CD4-positive, alpha-beta memory T cell (primary cell): Measurements from ENCODE around the gene BPGM. TPM values are rescaled to one million over a fixed set of nuclear protein-coding genes. Genes with fewer than 3 reads are reported as not detected.

Experiments used
- CTCF ChIA-PET: fragments of 350-600 bp; sonication (Branson Sonifier 250); formaldehyde crosslinking; loops from one replicate; lab custom pipeline; 2021; ENCODE audit warnings: inconsistent platforms; ENCODE audit not compliant: partially characterized antibody; lab: Charles Lee
- POLR2A ChIA-PET: fragments of 350-600 bp; sonication (Branson Sonifier 250); formaldehyde crosslinking; loops from one replicate; lab custom pipeline; 2021; ENCODE audit not compliant: partially characterized antibody; lab: Charles Lee
- DNase-seq, 5 donors: peaks; one replicate each; pipeline versions ENCODE4 v3.0.0 to v3.0.0-alpha.2; 2020 to 2022; ENCODE audit warnings: mixed read lengths in 1 of 5
- H3K27ac ChIP-seq: one replicate; pipeline ENCODE4 v1.7.0; 2013; ENCODE audit warnings: low read depth, low read length
- H3K27me3 ChIP-seq: 2 replicates; pipeline ENCODE4 v1.7.0; 2013; ENCODE audit warnings: mild to moderate bottlenecking, low read length, moderate library complexity; ENCODE audit not compliant: insufficient read depth
- H3K36me3 ChIP-seq: 2 replicates; pipeline ENCODE4 v1.7.0; 2013; ENCODE audit warnings: mild to moderate bottlenecking, low read length, moderate library complexity; ENCODE audit not compliant: insufficient read depth
- H3K4me1 ChIP-seq: 2 replicates; pipeline ENCODE4 v1.7.0; 2013; ENCODE audit warnings: mild to moderate bottlenecking, low read length, moderate library complexity; ENCODE audit not compliant: insufficient read depth
- H3K4me3 ChIP-seq, 2 donors: one replicate each; pipeline ENCODE4 v1.7.0; 2013; ENCODE audit warnings: low read length in 2 of 2, mild to moderate bottlenecking in 1 of 2
- H3K9me3 ChIP-seq, 2 donors: one replicate each; pipeline ENCODE4 v1.7.0; 2013; ENCODE audit warnings: low read length in 2 of 2, control low read depth in 1 of 2; ENCODE audit not compliant: control insufficient read depth in 1 of 2
- H3K27ac Mint-ChIP-seq, 7 donors: one replicate each; pipeline ENCODE4 v1.8.0; 2020 to 2021; ENCODE audit warnings: mixed read lengths in 7 of 7, mild to moderate bottlenecking in 6 of 7, inconsistent platforms in 3 of 7, moderate library complexity in 3 of 7
- H3K27me3 Mint-ChIP-seq, 2 donors: one replicate each; pipeline ENCODE4 v1.8.0; 2020 to 2021; ENCODE audit warnings: mixed read lengths in 2 of 2
- H3K36me3 Mint-ChIP-seq, 2 donors: one replicate each; pipeline ENCODE4 v1.8.0; 2020 to 2021; ENCODE audit warnings: mixed read lengths in 2 of 2, inconsistent platforms in 1 of 2, mild to moderate bottlenecking in 1 of 2
- H3K4me1 Mint-ChIP-seq, 4 donors: one replicate each; pipeline ENCODE4 v1.8.0; 2020 to 2021; ENCODE audit warnings: mixed read lengths in 4 of 4, mild to moderate bottlenecking in 1 of 4
- H3K4me3 Mint-ChIP-seq, 8 donors: one replicate each; pipeline ENCODE4 v1.8.0; 2020 to 2021; ENCODE audit warnings: mixed read lengths in 8 of 8, mild to moderate bottlenecking in 7 of 8, moderate library complexity in 6 of 8, inconsistent platforms in 3 of 8
- H3K9me3 Mint-ChIP-seq, 8 donors: one replicate each; pipeline ENCODE4 v1.8.0; 2020 to 2021; ENCODE audit warnings: mixed read lengths in 8 of 8, mild to moderate bottlenecking in 5 of 8, inconsistent platforms in 3 of 8, moderate library complexity in 1 of 8
- intact Hi-C: fragments of 100-400 bp; cut with micrococcal nuclease; formaldehyde crosslinking; loops from one replicate; pipeline ENCODE4 v1.15.1; 2023
- polyA plus RNA-seq, 2 donors: library from polyadenylated mRNA; unstranded; fragments of 300-500 nt; fragmentation: Illumina TruSeq; gene quantifications; one replicate each; pipeline ENCODE4 v1.2.3, GENCODE V29; 2021
- total RNA-seq, 2 experiments: library from RNA; stranded (reverse); gene quantifications; one replicate each; pipeline ENCODE4 v1.2.3, GENCODE V29; 2021

BPGM gene
- total and polyA plus RNA-seq, 4 experiments from 2014 or later = 13.7 to 27.8 (median 18.4) TPM

DNA sequence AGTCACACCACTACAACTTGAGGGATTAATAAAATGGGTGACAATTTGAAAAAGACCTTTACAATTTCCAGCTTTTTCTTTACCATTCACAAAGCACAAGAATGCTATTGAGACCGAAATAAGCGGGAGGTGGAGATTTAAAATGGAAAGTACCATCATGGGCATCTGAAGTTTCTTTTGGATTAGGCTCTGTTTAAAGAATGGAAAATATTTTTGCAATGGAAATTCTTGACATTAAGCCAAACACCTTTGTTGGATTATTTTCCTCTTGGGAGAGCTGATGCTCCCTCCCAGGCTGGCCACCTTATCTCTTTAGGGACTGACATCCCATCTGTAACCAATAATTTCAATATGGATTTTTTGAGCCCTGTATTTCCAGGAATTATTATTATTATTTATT, 62.5 kb downstream of the BPGM start:
- H3K4me3 ChIP-seq = no peak overlapping the region
- H3K36me3 ChIP-seq = no peaks in the 10 kb centered on the region
- POLR2A ChIA-PET = interaction anchor here (3.1 kb wide), 1 partner anchor 62 kb away, joined by 26 read pairs; the partner anchor contains the start of gene BPGM
- no peak overlapping the region for H3K27ac Mint-ChIP-seq
- peaks cover 10 to 22% (median 18%) of the 10 kb centered on the region in 4 donors for H3K4me1 Mint-ChIP-seq
- H3K27ac ChIP-seq = no peak overlapping the region
- no peaks in the 10 kb centered on the region for H3K9me3 ChIP-seq
- H3K36me3 Mint-ChIP-seq = no peaks in the 10 kb centered on the region
- intact Hi-C loops = no loop called here
- H3K27me3 ChIP-seq = no peaks in the 10 kb centered on the region
- CTCF ChIA-PET = interaction anchor here (0.8 to 1.0 kb wide), 3 partner anchors 41 to 76 kb away, joined by 3 read pairs; no protein-coding TSS in a partner anchor
- no peaks in the 10 kb centered on the region for H3K9me3 Mint-ChIP-seq
- H3K4me3 Mint-ChIP-seq = no peak overlapping the region
- no peak for DNase-seq
- H3K27me3 Mint-ChIP-seq = no peaks in the 10 kb centered on the region
- H3K4me1 ChIP-seq = peaks cover 17% of the 10 kb centered on the region

DNA sequence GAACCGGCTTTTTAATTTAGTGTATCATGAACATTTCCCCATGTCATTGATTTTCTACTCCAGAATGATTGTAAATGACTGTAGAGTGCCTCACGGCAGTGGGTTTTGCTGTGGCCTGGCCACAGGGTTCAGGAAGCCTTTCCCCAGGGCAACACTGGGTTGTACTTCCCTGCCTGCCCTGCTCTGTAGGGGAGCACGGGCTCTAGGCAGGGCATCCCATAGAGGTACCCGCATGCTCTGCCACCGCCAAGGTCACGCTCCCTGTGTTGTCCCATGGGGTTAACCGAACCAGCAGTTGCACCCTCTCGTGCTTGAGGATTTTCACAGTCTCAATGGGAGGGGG, 63.8 kb downstream of the BPGM start:
- peak overlapping the region; percentile 87 to 99 (median 96) for H3K27ac Mint-ChIP-seq
- H3K36me3 Mint-ChIP-seq = no peaks in the 10 kb centered on the region
- ChIA-PET POLR2A (interaction anchor here (0.7 to 3.1 kb wide), 6 partner anchors 39 to 437 kb away, joined by 3 to 26 read pairs (median 4); partner anchors contain the start of genes AGBL3, BPGM and TMEM140), CTCF (interaction anchor here (0.8 to 1.8 kb wide), 5 partner anchors 9 to 78 kb away, joined by 3 to 11 read pairs (median 4); partner anchors contain the start of gene BPGM)
- H3K9me3 ChIP-seq = no peaks in the 10 kb centered on the region
- no peaks in the 10 kb centered on the region for H3K27me3 Mint-ChIP-seq
- H3K4me1 Mint-ChIP-seq = peaks cover 10 to 22% (median 18%) of the 10 kb centered on the region in 4 donors
- peak overlapping the region; percentile 45 for H3K27ac ChIP-seq
- peaks cover 17% of the 10 kb centered on the region for H3K4me1 ChIP-seq
- H3K36me3 ChIP-seq = no peaks in the 10 kb centered on the region
- H3K27me3 ChIP-seq = no peaks in the 10 kb centered on the region
- no peak for DNase-seq
- H3K4me3 Mint-ChIP-seq = peak overlapping the region in 7 of 8 donors; percentile 57 to 78 (median 66)
- no peaks in the 10 kb centered on the region for H3K9me3 Mint-ChIP-seq
- intact Hi-C loops = loop anchor here (2.0 kb wide), 1 partner anchor 42 kb away; no protein-coding TSS in a partner anchor
- no peak overlapping the region for H3K4me3 ChIP-seq

DNA sequence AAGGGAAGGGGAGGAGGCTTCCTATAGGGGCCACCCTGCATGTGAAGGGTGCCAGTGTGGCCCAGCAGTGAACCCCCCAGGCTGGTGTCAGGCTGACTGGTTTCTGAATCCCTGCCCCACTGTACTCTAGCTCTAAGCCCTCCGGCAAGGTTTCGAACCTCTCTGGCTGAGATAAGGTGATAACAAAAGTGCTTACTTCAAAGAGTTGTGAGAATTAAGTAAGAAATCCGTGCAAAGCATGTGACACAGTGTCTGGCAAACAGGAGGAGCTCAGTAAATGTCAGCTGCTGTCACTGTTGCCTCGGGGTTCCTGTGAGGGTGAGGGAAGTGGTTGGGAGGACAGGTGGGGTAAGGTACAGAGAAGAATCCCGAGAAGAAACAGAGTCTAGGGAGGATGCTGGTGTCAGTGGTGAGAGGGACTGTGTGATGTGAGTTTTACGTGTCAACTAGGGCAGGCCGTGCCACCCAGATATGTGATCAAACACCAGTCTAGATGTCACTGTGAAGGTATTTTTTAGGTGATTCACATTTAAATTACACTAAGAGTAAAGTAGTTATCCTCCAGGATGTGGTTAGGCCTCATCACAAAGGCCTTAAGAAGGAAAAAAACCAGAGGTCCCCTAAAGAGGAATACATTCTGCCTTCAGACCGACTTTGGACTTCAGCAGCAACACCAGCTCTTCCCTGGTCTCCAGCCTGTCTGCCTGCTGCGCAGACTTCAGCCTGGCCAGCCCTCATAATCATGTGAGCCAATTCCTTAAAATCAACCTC, 64.4 kb downstream of the BPGM start:
- Histone ChIP-seq H3K4me3 (no peak overlapping the region), H3K27ac (peak overlapping the region; percentile 45), H3K4me1 (peaks cover 17% of the 10 kb centered on the region), H3K9me3 (no peaks in the 10 kb centered on the region), H3K36me3 (no peaks in the 10 kb centered on the region), H3K27me3 (no peaks in the 10 kb centered on the region)
- H3K9me3 Mint-ChIP-seq = no peaks in the 10 kb centered on the region
- peak overlapping the region in 7 of 8 donors; percentile 57 to 78 (median 66) for H3K4me3 Mint-ChIP-seq
- CTCF ChIA-PET = interaction anchor here (0.6 to 1.8 kb wide), 7 partner anchors 10 to 551 kb away, joined by 3 to 11 read pairs (median 4); partner anchors contain the start of gene BPGM
- intact Hi-C loops = loop anchor here (1.0 to 2.0 kb wide), 2 partner anchors 42 to 65 kb away; partner anchors contain the start of gene BPGM
- H3K36me3 Mint-ChIP-seq = no peaks in the 10 kb centered on the region
- no peaks in the 10 kb centered on the region for H3K27me3 Mint-ChIP-seq
- DNase-seq = peak; percentile 70 to 92 (median 80)
- H3K27ac Mint-ChIP-seq = peak overlapping the region; percentile 87 to 99 (median 96)
- POLR2A ChIA-PET = interaction anchor here (0.7 to 3.1 kb wide), 6 partner anchors 39 to 436 kb away, joined by 3 to 26 read pairs (median 4); partner anchors contain the start of genes AGBL3, BPGM and TMEM140
- peaks cover 10 to 22% (median 18%) of the 10 kb centered on the region in 4 donors for H3K4me1 Mint-ChIP-seq

DNA sequence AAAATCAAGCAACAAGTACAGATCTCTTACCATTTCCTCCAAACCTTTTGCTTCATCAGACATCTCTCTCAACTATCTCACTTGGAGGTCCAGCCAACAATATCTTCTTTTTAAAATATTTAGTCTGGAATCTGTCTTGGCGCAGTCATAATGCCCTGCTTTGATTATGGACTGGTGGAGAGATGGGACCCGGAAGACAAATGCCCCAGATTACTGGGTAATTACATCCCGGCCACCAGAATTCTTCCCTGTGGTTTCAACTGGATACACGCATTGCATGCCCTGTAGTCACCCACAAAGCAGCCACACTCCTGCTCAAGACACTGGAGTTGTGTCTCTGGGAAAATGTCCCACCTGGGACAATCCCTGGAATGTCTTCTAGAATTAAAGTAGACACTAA, 65.5 kb downstream of the BPGM start:
- no peak overlapping the region for H3K4me3 Mint-ChIP-seq
- peak overlapping the region in 6 of 7 donors; percentile 4 to 60 (median 50) for H3K27ac Mint-ChIP-seq
- no peak overlapping the region for H3K4me3 ChIP-seq
- H3K27me3 ChIP-seq = no peaks in the 10 kb centered on the region
- CTCF ChIA-PET = interaction anchor here (0.7 kb wide), 1 partner anchor 41 kb away, joined by 3 read pairs; no protein-coding TSS in a partner anchor
- H3K36me3 Mint-ChIP-seq = no peaks in the 10 kb centered on the region
- no peaks in the 10 kb centered on the region for H3K27me3 Mint-ChIP-seq
- peaks cover 10 to 22% (median 18%) of the 10 kb centered on the region in 4 donors for H3K4me1 Mint-ChIP-seq
- no peaks in the 10 kb centered on the region for H3K36me3 ChIP-seq
- intact Hi-C loops = no loop called here
- H3K4me1 ChIP-seq = peaks cover 17% of the 10 kb centered on the region
- H3K9me3 ChIP-seq = no peaks in the 10 kb centered on the region
- POLR2A ChIA-PET = interaction anchor here (0.8 kb wide), 1 partner anchor 164 kb away, joined by 3 read pairs; no protein-coding TSS in a partner anchor
- H3K9me3 Mint-ChIP-seq = no peaks in the 10 kb centered on the region
- H3K27ac ChIP-seq = no peak overlapping the region
- DNase-seq = no peak

DNA sequence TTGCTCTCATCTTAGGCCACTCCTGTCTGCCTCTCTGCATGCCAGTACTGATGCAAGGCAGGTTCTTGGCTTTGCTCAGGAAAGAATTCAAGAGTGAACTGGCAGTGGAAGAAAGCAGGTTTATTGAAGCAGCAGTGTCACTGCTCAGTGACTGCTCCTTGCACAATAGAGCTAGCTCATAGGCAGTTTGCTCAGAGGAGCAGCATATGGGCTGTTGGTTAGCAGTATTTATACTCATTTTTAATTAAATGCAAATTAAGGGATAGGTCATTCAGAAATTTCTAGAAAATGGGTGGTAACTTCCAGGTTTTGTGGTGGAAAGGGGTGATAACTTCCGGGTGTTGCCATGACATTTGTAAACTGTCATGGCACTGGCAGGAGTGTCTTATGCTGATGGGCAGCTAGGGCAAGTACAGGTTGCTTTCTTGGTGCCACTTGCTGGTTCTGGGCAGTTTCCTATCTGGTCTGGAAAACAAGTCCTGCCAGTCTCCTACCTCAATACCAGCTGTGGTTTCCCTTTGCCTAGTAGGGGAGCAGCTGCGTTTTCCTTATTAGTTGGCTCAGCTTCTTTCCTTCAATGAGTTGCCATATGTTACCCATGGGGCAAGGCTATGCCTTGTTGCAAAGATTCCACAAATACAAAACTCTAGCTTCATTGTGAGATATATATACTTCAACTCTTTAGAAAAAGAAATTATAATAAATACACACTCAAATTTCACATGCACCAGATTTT, 68.0 kb downstream of the BPGM start:
- peaks cover 17% of the 10 kb centered on the region for H3K4me1 ChIP-seq
- Mint-ChIP-seq H3K36me3 (no peaks in the 10 kb centered on the region), H3K27me3 (peaks cover 0 to 2% of the 10 kb centered on the region in 2 donors), H3K27ac (no peak overlapping the region), H3K9me3 (no peaks in the 10 kb centered on the region), H3K4me3 (no peak overlapping the region), H3K4me1 (peaks cover 10 to 22% (median 18%) of the 10 kb centered on the region in 4 donors)
- no peaks in the 10 kb centered on the region for H3K36me3 ChIP-seq
- no peak overlapping the region for H3K4me3 ChIP-seq
- POLR2A ChIA-PET = no interaction called here
- no peak overlapping the region for H3K27ac ChIP-seq
- no peaks in the 10 kb centered on the region for H3K9me3 ChIP-seq
- H3K27me3 ChIP-seq = no peaks in the 10 kb centered on the region
- no peak for DNase-seq
- CTCF ChIA-PET = interaction anchor here (1.0 kb wide), 2 partner anchors 24 to 36 kb away, joined by 3 read pairs; no protein-coding TSS in a partner anchor
- intact Hi-C loops = no loop called here

DNA sequence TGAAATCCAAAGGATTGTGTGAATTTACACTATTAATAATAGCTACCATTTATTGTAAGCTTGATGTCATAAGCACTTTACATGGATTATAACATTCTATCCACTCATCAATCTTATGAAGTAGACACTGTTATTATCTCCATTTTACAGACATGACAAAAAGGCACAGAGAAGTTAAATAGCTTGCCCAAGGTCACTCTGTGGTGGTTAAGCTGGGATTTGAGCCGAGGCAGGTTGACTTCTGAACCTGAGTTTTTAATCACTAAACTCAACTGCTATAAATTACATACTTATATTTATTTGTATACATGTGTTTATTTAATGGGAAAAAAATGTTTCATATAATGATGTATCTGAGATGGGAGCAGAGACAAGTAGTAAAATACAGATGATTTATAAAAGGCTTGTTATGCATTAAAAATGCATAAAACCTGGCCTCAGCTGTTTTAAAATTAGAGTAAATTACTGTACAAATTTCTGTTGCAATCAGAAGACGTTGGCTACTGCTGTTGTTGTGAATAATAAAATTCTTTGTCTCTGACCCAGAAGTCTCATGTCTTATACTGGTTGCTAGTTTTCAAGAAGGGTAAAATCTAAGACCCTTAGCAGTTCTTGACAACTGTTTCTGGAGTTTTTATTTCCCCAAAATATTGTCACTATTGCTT, 71.7 kb downstream of the BPGM start:
- H3K9me3 Mint-ChIP-seq = no peaks in the 10 kb centered on the region
- H3K27me3 ChIP-seq = no peaks in the 10 kb centered on the region
- intact Hi-C loops = no loop called here
- CTCF ChIA-PET = interaction anchor here (1.5 kb wide), 1 partner anchor 8 kb away, joined by 4 read pairs; no protein-coding TSS in a partner anchor
- no peak for DNase-seq
- H3K4me3 Mint-ChIP-seq = no peak overlapping the region
- POLR2A ChIA-PET = no interaction called here
- no peak overlapping the region for H3K27ac Mint-ChIP-seq
- no peaks in the 10 kb centered on the region for H3K9me3 ChIP-seq
- no peak overlapping the region for H3K4me3 ChIP-seq
- no peaks in the 10 kb centered on the region for H3K36me3 ChIP-seq
- H3K4me1 Mint-ChIP-seq = no peaks in the 10 kb centered on the region
- peaks cover 0 to 5% of the 10 kb centered on the region in 2 donors for H3K27me3 Mint-ChIP-seq
- no peak overlapping the region for H3K27ac ChIP-seq
- H3K4me1 ChIP-seq = no peaks in the 10 kb centered on the region
- H3K36me3 Mint-ChIP-seq = no peaks in the 10 kb centered on the region
